GM21737 (cell line): ENCODE results near the gene AOC3.
"Not testable (repeated sequence)": the region's sequence is repeated elsewhere in the genome, so short reads cannot be mapped to it uniquely, and the experiment has no call there.

Source experiments
- ATAC-seq: cut with Tn5 transposase; IDR thresholded peaks from one replicate; pipeline ENCODE4 v1.9.1; 2021; ENCODE audit warnings: mild to moderate bottlenecking, moderate library complexity; ENCODE audit not compliant: unreplicated experiment

AOC3 gene

DNA sequence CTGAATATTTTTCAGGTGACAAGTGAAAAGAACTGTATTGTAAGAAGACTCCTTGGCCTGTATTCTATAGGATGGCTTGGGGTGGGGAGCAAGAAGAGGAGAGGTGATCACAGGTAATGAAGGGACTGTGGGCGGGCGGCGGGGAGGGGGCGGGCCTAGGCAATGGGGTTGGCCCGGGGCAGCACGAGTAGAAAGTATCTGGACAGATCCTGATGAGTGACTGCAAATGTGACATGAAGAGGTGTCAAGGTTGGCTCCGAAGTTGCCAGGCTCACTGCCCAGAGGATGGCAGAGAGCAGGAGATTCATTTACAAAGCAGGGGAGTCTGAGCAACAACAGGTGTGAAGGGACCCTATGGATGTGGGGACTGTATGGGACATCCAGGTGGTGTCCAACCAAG, 38.8 kb downstream of the AOC3 start:
- ATAC-seq, result no peak

DNA sequence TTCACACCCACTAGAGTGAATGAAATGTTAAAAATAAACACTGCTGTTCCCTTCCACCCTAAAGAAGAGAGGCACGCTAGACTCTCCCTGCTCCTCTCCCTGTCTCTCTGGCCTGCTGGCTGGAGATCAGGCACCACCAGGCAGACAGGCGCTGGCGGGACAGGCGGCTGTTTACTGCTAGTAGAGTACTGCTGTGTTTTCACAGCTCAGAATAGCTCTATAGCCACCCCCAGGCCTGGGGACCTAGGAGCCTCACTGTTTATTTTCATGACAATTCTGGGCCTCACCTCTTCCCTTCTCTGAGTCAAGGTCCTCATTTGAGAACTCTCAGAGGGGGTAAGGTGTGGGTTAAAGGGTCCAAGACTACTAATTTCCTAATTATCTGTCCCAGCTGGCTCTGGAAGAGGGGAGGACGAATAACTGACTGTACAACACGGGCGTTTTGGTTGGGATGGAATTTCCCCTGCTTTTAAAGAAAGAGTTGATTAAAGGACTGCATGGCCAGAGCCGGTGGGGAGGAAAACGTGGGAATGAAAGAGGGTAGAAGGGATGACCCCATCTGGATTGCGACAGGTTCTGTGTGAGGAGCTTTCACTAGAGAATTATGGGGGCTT, 40.6 kb downstream of the AOC3 start:
- no peak for ATAC-seq

DNA sequence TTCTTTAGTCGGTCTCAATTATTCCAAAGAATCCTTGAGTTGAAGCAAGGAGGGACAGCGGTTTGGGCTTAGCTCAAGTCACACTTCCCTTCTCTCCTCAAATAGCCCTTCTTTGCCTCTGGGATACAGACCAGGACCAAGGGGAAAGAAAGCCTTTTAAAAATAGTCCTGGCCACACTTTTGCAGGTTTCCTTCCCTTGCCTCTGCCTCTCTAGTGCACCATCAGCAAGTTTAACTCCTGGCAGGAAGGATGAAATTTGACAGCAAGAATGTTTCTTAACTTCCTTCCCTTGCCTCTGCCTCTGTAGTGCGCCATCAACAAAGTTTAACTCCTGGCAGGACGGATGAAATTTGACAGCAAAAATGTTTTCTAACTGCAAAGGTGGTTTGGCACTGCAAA, 42.4 kb downstream of the AOC3 start:
- no peak for ATAC-seq

DNA sequence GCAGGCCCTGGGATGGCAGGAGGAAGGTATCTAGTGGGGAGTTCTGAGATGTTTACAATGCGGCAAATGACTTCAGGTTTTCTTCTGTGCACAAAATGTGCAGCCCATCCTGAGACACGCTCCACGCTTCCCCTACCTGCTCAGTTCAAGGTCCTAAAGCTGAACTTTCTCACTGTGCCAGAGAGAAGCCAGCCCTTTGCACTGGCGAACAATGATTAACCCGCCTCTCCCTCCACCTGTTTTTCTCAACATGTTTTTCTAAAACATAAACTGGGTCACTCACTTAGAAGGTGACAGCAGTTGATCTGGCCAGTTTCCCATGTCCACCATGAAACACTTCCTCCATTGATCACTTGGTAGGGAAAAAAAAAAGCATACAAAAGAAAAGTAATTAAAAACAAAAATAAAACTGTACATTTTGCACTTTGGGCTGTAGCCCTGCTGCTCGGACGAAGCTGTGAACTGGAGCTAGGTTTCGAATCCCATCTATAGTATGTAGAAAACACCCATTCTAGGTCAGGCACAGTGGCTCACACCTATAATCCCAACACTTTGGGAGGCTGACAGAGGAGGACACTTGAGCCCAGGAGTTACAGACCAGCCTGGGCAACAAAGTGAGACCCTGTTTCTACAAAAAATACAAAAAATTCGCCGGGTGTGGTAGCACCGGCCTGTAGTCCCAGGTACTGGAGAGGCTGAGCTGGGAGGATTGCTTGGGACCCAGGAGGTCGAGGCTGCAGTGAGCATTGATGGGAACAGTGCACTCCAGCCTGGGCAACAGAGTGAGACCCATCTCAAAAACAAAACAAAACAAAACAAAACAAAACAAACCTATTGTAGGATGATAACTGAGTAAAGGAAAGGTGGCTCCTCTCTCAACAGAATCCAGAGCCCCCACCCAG, 43.5 kb downstream of the AOC3 start:
- no peak for ATAC-seq

DNA sequence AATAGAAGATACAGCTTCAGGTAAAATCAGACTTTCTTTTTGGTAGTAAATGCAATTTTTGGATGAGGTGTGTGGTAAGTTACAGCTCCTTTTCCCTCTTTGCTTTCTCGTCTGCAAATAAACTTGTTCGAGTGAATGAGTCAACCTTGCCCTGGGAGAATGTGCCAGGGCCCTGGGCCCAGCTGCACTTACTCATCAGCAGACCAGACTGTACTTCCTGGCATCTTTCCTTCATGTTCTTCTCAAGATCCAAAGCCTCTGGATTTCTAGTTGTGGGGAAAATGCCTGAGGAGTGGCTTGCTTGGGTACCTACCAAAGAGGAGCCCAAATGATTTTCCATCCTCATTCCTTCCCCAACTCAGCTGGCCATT, 44.2 kb downstream of the AOC3 start:
- ATAC-seq, result no peak

DNA sequence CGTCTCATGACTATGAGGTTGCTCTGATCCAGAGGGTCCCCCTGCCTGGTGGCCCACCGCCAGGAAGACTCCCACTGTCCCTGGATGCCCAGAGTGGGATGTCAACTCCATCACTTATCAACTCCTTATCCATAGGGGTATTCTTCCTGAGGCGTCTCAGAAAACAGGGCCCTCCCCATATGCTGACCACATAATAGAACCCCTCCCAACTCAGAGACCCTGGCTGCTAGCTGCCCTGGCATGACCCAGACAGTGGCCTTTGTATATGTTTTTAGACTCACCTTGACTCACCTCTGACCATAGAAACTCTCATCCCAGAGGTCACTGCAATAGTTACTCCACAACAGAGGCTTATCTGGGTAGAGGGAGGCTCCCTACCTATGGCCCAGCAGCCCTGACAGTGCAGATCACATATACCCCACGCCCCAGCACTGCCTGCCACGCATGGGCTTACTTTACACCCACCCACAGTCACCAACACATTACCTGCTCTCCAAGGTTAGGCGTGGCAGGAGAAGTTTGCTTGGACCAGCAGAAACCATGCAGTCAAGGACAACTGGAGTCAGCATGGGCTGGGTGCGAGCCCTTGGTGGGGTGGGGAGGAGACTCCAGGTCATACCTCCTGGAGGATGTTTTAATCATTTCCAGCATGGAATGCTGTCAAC, 47.3 kb downstream of the AOC3 start:
- ATAC-seq, result no peak

DNA sequence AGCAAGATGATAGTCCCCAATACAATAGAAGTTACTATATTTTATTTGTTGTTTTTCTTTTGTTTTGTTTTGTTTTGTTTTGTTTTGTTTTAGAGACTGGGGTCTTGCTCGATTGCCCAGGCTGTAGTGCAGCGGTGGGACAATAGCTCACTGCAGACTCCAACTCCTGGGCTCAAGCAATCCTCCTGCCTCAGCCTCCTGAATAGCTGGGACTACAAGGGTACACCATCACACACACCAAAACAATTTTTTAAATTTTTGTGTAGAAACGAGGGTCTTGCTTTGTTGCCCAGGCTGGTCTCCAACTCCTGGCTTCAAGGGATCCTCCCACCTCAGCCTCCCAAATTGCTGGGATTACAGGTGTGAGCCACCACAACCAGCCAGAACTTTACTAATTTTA, 49.0 kb downstream of the AOC3 start:
- not testable (repeated sequence) for ATAC-seq

DNA sequence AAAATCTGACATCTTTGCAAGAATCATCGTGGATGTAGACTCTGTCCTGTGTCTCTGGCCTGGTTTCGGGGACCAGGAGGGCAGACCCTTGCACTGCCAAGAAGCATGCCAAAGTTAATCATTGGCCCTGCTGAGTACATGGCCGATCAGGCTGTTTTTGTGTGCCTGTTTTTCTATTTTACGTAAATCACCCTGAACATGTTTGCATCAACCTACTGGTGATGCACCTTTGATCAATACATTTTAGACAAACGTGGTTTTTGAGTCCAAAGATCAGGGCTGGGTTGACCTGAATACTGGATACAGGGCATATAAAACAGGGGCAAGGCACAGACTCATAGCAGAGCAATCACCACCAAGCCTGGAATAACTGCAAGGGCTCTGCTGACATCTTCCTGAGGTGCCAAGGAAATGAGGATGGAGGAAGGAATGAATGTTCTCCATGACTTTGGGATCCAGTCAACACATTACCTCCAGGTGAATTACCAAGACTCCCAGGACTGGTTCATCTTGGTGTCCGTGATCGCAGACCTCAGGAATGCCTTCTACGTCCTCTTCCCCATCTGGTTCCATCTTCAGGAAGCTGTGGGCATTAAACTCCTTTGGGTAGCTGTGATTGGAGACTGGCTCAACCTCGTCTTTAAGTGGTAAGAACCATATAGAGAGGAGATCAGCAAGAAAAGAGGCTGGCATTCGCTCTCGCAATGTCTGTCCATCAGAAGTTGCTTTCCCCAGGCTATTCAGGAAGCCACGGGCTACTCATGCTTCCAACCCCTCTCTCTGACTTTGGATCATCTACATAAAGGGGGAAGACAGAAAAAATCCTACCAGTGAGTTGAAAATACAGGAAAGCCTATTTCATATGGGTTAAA, 49.7 kb downstream of the AOC3 start, which contains the start of gene G6PC1:
G6PC1 (plus strand) TSS at position 340 of the 872 bp plus-strand sequence; CDS start at position 418, 78 bp downstream.
- ATAC-seq, result no peak

DNA sequence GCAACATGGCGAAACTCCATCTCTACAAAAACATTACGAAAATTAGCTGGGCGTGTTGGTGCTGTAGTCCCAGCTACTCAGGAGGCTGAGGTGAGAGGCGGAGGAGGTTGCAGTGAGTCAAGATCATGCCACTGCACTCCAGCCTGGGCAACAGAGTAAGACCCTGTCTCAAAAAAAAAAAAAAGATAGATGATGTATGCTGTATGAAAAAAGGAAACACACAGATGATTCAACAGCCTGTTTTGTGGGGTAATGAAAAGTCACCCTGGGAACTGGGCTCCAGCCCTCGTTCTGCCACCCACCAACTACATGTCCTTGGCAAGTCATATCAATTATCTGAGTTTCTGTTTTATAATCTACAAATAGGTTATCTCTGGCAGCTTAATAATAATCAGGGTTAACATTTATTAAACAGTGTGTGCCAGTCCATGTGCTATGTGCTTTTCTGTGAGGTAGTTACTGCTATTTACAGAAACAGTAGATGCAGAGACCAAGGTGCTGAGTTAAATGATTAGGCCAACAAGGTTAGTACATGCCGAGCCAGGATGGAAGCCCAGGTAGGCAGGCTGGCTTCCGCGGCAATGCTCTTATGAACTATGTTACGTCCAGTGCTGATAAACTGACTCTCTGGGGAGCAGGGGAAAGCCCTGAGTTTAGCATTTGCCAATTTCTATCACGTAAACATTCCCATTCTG, 50.7 kb downstream of the AOC3 start:
- ATAC-seq, result no peak

DNA sequence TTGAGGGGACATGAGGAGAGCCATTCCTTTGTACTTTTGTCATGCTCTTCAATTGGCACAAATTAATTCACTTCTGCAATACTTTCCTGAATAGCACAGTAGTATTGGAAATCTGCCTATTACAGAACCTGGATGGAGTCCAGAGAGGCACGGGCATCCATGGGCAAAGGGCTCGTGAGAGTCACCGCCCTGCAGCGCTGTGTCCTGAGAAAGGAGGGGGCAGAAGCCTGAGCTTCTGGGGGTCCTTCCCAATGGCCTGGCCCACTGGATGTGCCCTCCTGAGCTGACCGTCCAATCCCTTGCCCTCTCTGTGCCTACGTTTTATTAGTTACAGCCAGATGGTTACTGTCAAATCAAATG, 53.1 kb downstream of the AOC3 start:
- ATAC-seq, result no peak

DNA sequence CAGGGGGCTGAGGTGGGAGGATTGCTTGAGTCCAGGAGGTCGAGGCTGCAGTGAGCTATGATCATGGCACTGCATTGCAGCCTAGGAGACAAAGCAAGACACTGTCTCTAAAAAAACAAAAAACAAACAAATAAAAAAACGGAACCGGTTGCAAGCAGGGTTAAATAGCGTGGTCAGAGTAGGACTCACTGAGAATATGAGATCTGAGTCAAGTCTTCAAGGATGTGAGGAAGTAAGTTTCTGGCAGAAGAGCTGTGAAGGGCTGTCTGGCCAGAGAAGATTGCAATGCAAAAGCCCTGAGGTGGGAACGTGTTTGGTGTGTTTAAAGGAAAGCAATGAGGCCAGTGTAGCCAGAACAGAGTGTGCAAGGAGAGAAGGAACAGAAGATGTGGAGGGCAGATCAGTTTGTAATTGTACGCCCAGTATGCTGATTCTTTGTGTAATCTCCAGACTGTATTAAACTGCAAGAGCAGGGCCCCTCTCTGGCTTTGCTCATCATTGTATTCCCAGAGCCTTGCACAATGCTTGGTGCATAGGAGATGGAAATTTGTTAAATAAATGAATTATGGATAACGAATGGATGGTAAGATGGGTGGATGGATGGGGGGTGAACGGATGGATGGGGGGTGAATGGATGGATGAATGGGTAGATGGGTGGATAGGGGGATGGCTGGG, 55.9 kb downstream of the AOC3 start:
- ATAC-seq, result no peak
